Measurements from ENCODE around the gene FXYD7. TPM values are rescaled to one million over a fixed set of nuclear protein-coding genes. Genes with fewer than 3 reads are reported as not detected.
"Not testable (repeated sequence)": the region's sequence is repeated elsewhere in the genome, so short reads cannot be mapped to it uniquely, and the experiment has no call there.

FXYD7 gene
- total and polyA plus RNA-seq, 2 of the 4 experiments (the other 2 are of a cell fraction) = 0.31 TPM; not detected in 1

DNA sequence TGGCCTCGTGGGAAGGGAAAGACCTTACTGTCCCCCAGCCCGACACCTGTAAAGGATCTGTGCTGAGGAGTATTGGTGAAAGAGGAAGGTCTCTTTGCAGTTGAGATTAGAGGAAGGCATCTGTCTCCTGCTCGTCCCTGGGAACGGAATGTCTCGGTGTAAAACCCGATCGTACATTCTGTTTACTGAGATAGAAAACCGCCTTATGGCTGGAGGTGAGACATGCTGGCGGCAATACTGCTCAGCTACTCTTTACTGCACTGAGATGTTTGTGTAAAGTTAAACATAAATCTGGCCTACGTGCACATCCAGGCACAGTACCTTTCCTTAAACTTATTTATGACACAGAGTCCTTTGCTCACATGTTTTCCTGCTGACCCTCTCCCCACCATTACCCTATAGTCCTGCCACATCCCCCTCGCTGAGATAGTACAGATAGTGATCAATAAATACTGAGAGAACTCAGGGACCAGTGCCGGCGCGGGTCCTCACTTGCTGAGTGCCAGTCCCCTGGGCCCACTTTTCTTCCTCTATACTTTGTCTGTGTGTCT lies 13.3 kb upstream of the FXYD7 start:
- H2AK5ac ChIP-seq (ENCODE audit: low read depth, low read length); H3K23ac ChIP-seq (ENCODE audit: low read depth, low read length); in situ Hi-C loops (cut with MboI; ENCODE audit: low sequenced_read_pairs); dilution Hi-C loops (cut with HindIII; ENCODE audit: low sequenced_read_pairs, unreplicated experiment); H2BK5ac ChIP-seq (ENCODE audit: low read depth, low read length, poor library complexity, severe bottlenecking); DNase-seq; H2BK20ac ChIP-seq (ENCODE audit: low read depth, low read length); H4K91ac ChIP-seq (ENCODE audit: insufficient read depth, low read depth, low read length); H3K9me1 ChIP-seq (ENCODE audit: insufficient read depth, low read length); H3K79me1 ChIP-seq (ENCODE audit: low read depth in 1 of 2, low read length in 2 of 2); H3K4ac ChIP-seq (ENCODE audit: low read depth, low read length); H3K14ac ChIP-seq (replicated peaks; ENCODE audit: low read depth, low read length); H3K9me3 ChIP-seq (ENCODE audit: control insufficient read depth, insufficient read depth, low read length); POLR2A ChIA-PET (ENCODE audit: unreplicated experiment); H4K20me1 ChIP-seq (ENCODE audit: insufficient read depth, low read length); CTCF ChIA-PET; H3K4me3 ChIP-seq (ENCODE audit: insufficient read depth, low read depth, low read length); H3K4me2 ChIP-seq (ENCODE audit: low read depth, low read length); H3K9ac ChIP-seq (ENCODE audit: low read depth, low read length); H3K27ac ChIP-seq (ENCODE audit: insufficient read depth, low read length); H3K18ac ChIP-seq (ENCODE audit: low read depth, low read length); H2BK120ac ChIP-seq (ENCODE audit: low read depth, low read length); H3K4me1 ChIP-seq (ENCODE audit: control insufficient read depth, insufficient read depth, low read length); H3K56ac ChIP-seq (ENCODE audit: extremely low read depth, insufficient read depth, low read length); intact Hi-C loops (cut with micrococcal nuclease); H2BK15ac ChIP-seq (ENCODE audit: low read depth, low read length); H2AFZ ChIP-seq (replicated peaks; ENCODE audit: low read length, poor library complexity); H2AK9ac ChIP-seq (replicated peaks; ENCODE audit: low read depth, low read length, poor library complexity); BruUV-seq (replicated peaks); ATAC-seq (ENCODE audit: low read depth); H3K36me3 ChIP-seq (ENCODE audit: control insufficient read depth, insufficient read depth, low read length); H4K5ac ChIP-seq (ENCODE audit: low read depth, low read length); H4K8ac ChIP-seq (ENCODE audit: low read depth in 2 of 2, low read length in 2 of 2): not testable (repeated sequence)
- peaks cover 18% of the 10 kb centered on the region; the same call in 1 of the 2 replicates for H3K27me3 ChIP-seq (ENCODE audit: control insufficient read depth, insufficient read depth, low read length)
- 20% methylated on average over 1 of the region's 14 CpGs; no CpG with 5 or more reads in 1 of the 2 experiments for WGBS, 2 experiments (ENCODE audit: extremely low coverage in 2 of 2, insufficient read length in 1 of 2)
